NCI-H226 (cell line): ENCODE measurements around the gene LGR5.

Source experiments
- DNase-seq: peaks from one replicate; pipeline ENCODE4 v3.0.0-alpha.2; 2015

The LGR5 gene

DNA sequence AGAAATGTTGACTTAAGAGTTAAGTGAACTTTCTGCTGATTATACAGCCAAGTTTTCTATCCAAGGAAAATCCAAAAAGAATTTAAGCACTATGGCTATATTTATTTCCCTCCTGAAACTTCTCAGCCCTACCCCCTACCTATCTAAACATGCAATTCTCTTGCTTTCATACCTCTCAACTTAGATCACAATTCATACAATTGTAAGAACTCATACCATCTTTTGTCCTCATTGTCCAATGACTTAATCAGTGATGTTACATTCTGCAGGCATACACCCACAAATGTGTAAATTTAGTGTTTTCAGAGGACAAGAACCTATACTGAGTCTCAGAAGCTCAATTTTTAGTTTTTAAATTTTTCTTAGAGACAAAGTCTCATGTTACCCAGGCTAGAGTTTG is 161.9 kb downstream of the LGR5 start:
- no peak for DNase-seq

DNA sequence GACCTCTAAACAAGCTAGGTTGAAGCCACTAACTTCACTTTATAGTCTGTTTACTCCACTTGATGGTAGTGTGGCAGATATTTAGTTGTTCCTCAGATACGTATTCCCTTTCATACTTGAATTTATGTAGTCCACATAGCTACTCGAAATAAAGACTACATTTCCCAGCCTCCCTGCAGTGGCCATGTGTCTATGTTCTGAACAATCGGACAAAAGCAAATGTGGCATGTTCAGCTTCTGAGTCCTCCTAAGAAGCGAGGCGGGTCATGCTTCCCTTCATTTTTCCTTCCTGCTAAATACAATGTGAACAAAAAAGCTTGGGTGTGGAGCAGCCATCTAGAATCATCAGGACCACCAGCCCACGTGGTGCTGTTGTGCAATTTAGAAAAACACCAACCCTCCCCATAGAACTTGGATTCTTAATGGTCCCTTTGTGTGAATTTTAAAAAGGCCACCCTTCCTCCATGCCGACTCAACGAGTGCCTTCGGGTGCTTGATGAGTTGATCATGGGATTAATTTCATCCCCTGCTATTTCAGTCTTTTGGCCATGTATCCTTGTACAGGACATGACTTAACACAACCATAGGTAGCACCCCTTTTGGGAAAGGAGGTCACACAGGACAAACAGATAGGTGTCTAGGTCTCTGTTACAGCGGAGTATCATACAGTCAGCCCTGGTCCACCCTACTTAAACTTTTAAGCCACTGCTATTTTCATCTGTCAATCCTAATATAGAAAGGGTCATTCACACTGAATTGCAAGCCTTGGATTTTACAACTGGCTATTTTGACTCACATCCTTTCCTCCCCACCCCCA is 163.4 kb downstream of the LGR5 start:
- no peak for DNase-seq

DNA sequence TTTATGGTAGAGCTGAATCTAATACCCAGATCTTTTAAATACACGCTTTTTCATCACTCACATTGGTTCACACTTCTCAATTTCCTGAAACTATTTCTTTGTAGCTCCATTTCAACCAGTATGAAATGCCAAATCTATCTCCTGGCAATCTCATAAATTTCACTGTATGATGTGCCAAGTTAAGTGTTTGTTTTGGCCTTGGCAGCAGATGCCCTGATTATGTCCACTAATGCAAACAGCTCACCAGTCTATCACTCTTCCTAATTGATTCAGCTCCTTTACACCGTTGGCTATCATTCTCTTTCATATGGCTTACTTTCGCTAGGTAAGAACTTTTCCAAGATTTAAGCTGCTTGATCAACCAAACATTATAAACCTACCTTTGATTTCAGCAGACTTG is 165.4 kb downstream of the LGR5 start:
- no peak for DNase-seq

DNA sequence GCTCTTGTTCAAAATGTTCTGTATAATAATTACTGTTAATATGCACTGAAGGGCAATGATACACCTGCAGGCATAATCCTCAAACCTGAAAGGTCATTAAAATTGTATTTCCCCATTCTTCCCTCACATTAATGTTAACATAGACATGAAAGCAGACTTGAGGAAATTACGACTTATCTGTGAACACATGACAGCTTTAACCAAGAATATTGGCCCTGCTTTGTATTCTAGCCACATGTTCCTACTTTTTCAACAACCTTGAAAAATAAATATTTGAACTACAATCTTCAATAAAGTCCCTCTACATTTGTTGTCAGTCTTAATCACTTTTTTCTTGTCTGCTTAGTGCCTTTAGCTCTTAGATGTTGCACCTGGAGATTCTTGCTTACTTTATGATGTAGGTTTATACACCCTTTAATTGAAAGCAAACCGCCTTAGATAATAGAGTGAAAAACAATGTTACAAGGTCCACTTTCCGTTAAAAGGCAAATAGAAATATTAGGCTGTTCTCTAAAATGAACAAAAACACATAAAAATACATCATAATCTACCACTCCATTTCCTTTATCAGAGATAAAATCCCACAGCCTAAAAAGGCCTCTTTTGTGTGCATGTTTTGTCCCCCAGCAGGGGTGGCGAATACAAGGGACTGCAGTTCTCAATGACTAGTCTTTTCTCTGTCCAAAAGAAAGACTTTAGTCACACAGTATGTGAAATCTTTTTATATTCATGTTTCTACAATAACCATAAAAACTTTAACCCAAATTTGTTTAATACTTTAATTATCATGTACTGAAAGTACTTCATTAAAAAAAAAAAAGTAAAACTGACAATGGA is 168.1 kb downstream of the LGR5 start:
- no peak for DNase-seq

DNA sequence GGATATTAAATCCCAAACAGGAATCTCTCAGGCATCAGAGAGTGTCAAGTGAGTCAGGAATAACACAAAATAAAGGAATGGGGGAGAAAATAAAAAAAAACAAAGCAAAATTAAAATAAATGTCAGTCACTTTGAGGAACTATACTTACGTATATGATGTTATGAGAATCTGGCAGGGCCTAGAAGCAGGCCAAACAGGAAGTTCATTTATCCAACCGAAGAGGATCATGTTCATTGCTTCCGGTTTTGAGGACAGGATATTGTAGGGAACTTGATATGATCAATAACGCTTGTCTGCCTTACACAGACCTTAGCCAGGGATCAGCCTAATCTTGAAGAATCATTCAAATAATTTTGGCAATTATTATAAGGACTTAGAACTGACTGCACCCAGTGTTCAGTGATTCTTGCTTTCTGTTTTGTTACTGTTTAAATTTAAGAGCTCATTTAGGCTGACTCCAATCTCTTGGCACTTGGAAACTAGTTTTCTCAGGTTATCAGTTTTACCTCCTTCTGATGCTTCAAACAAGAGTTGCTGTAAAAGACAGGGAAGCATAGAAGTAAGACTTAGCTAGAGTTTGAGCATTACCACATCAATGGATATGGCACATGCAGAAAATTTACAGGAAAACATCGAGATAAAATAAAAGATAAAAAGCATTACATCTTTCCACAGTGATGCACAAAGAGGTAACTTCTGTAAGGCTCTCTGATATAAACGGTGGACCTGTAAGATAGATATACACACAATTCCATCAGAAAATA is 170.6 kb downstream of the LGR5 start:
- no peak for DNase-seq

DNA sequence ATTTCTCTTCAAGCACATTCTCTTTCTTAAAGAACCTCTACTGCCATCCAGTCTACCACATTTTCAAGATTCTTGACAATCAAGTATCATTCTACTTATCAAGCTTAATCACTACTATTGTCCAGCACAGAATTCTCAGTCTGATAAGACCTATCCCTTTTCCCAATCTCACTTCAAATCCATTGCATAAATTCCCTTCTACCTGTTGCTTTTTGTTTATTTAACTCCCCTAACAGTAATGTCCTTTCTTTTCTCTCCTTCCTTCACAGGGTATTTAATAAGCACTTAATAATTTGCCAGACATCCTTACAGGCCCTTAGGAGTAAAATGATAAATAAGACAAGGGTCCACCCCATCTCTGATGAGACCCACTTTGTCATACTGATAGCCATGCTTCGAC is 182.3 kb downstream of the LGR5 start:
- no peak for DNase-seq

DNA sequence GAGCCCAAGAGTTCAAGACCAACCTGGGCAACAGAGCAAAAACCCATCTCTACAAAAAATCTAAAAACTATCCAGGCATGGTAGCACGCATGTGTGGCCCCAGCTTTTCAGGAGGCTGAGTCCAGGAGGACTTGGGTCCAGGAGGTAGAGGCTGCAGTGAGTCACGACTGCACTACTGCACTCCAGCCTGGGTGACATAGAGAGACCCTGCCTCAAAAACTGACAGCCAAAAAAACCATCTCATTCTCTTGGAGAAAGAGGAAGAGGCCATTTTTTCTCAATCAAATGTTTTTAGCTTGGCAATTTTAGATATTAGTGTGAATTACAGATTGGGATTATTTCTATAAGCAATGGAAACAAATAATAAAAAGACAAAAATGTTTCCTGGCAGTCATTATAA is 185.9 kb downstream of the LGR5 start:
- DNase-seq = no peak

DNA sequence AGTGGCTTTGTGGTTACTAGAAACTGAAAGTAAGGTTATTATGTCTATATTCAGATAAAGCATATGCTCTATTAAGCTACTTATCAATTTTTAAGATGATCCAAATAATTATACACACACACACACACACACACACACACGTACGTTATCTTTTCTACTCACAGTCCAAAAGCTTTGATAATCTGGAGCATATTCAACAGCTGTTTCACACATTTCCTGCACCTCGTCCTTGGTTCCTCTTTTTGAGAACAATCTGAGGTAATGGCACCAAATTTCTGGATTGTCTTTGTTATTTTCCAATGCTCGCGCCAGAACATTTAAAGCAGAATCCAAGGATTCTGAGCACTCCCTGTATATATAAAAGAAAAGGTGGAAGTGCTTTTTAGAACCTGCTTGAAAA is 186.5 kb downstream of the LGR5 start:
- no peak for DNase-seq

DNA sequence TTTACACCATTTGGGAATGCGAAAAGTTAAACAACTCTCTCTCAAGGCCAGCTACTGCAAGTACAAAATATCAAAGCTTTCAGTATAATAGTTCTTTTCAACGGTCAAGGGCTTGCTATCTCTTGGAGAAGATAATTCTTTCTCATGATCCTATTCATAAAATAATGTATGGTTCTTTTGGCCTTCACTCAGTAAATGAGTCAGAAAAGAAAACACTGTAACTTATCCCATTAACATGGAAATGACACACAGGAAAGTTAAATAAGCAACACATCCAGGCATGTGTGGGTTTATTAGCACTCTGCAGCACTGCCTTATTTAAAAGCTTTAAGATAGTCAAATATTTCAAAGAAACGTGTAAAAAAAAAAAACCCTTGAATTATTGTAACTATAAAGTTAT is 187.2 kb downstream of the LGR5 start:
- DNase-seq = no peak

DNA sequence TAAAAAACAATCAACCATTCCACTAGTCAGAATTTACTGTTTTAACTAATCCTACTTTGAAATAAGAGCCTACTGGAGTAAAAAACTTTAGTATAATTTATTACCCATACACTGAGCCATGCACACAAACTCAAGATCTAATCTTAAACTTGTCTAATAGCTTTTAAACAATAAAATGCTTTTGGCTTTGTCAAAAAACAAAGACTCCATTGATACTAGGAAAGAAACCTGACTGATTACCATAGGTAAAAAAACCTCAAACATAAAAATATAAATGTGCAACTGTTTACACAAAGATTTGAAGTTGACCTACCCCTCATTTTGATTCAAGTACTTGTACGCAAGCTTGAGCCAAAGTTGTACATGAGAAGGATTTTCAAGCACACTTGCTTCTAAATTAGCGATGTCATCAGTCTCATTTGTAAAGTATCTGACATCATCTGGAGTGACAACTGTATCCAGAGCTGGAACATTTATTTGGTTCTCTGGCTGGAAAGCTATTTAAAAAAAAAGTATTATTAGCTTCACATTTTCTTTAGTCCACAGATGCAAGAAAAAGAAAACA is 187.9 kb downstream of the LGR5 start:
- no peak for DNase-seq
